ENCODE results near the gene SLC16A2.

The SLC16A2 gene

DNA sequence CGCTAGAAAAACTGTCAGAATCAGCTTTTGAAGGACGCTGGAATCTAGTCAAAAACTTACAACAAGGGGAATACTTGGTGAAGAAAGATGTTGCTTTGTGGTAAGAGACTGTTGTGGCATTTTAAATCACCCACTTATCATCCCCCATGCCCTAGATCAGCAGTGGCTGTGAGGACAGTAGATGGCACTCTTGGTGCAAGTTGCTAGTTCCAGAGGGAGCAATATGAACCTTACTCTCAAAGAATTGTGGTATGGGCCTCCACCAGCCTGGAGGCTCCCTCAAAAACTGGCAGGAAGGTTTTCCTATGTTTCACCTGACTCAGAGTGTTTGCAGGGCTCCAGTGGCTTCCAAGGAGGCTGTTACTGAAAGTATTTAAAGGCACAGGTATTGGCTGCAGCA is 37.7 kb upstream of the SLC16A2 start:
- H3K4me3 ChIP-seq (ENCODE audit: low read length in 2 of 2) = no peak overlapping the region
- peaks cover 0 to 6% (median 0%) of the 10 kb centered on the region in 3 experiments for H3K27me3 ChIP-seq (ENCODE audit: control insufficient read depth in 3 of 3, insufficient read depth in 3 of 3, low read depth in 1 of 3, low read length in 3 of 3)
- H2AK5ac ChIP-seq (ENCODE audit: low read depth, low read length) = no peak overlapping the region
- H3K36me3 ChIP-seq (replicated peaks in 1 of 2; ENCODE audit: control insufficient read depth in 2 of 2, insufficient read depth in 2 of 2, low read length in 2 of 2) = no peaks in the 10 kb centered on the region
- H2BK5ac ChIP-seq (ENCODE audit: low read length) = no peak overlapping the region
- no peak overlapping the region for H3K9ac ChIP-seq (ENCODE audit: low read depth, low read length, poor library complexity)
- DNase-seq (ENCODE audit: low spot score) = peak; percentile 3
- H3K9me3 ChIP-seq (replicated peaks in 1 of 2; ENCODE audit: control insufficient read depth in 2 of 2, insufficient read depth in 1 of 2, low read depth in 1 of 2, low read length in 2 of 2) = no peaks in the 10 kb centered on the region
- no peak overlapping the region for H2BK120ac ChIP-seq (ENCODE audit: low read depth, low read length)
- no peaks in the 10 kb centered on the region for H3K79me1 ChIP-seq (ENCODE audit: low read depth, low read length)
- no peak overlapping the region for H2AFZ ChIP-seq (ENCODE audit: low read length)
- H3K14ac ChIP-seq (ENCODE audit: low read length) = no peak overlapping the region
- H2BK15ac ChIP-seq (ENCODE audit: low read length) = no peak overlapping the region
- H3K4ac ChIP-seq (ENCODE audit: low read length) = no peak overlapping the region
- no peak overlapping the region for H3K27ac ChIP-seq (replicated peaks; ENCODE audit: low read length)
- H3K4me1 ChIP-seq (ENCODE audit: control insufficient read depth in 2 of 2, insufficient read depth in 1 of 2, low read depth in 1 of 2, low read length in 2 of 2) = no peaks in the 10 kb centered on the region
- H4K8ac ChIP-seq (ENCODE audit: low read depth, low read length) = no peak overlapping the region
- no peak overlapping the region for H3K23ac ChIP-seq (ENCODE audit: low read depth, low read length, poor library complexity)
- no CpG with 5 or more reads among the region's 2 CpGs for WGBS, 2 donors (ENCODE audit: extremely low coverage in 2 of 2, insufficient read length in 2 of 2, insufficient replicate concordance in 1 of 2)
- no peak overlapping the region for H3K18ac ChIP-seq (ENCODE audit: low read length)
- H3K4me2 ChIP-seq (ENCODE audit: insufficient read depth, low read length, poor library complexity, severe bottlenecking) = no peak overlapping the region
- no peak overlapping the region for H2BK12ac ChIP-seq (ENCODE audit: low read length)
- H4K91ac ChIP-seq (ENCODE audit: low read depth, low read length, poor library complexity) = no peak overlapping the region

DNA sequence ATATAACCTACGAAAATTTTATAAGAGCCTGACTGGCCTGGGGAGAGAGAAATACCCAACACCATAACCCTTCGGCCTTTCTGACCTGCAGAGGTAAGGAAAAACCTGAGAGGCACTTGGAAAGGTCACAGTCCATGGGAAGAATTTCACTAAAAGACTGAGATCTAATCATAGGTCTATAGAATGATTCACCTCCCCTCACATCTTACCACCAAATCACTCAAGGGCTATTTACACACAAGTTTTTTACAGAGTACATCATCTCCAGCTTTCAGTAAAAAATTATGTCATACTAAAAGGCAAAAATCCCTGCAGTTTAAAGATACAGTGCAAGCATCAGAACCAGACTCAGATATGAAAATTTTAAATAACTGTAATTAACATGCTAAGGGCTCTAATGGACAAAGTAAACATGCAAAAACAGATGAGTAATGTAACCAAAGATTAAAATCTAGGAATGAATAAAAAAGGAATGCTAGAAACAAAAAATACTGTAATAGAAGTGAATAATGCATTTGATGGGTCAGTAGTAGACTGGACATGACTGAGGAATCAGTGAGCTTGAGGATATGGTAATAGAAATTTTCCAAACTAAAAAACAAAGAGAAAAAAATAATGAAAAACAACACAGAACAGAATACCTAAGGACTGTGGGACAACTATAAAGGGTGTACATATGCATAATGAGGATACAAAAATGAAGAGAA is 32.1 kb upstream of the SLC16A2 start:
- Histone ChIP-seq H3K4me2 (ENCODE audit: insufficient read depth, low read length, poor library complexity, severe bottlenecking) (no peak overlapping the region), H3K4ac (ENCODE audit: low read length) (no peak overlapping the region)
- no CpG with 5 or more reads among the region's 2 CpGs for WGBS, 2 donors (ENCODE audit: extremely low coverage in 2 of 2, insufficient read length in 2 of 2, insufficient replicate concordance in 1 of 2)

DNA sequence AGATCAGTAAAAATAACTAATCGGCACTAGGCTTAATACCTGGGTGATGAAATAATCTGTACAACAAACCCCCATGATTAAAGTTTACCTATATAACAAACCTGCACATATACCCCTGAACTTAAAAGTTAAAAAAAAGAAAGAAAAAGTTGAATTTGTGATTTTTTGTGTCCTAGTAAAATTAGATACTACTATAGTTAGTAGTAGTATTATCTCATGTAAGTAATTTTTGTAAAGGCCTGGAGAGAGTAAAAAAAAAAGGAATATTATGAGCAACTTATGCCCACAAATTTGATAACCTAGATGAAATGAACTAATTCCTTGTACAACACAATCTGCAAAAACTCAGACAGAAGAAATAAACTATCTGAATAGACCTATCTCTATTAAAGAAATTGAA is 25.7 kb upstream of the SLC16A2 start:
- no CpG with 5 or more reads among the region's 1 CpG for WGBS, 2 donors (ENCODE audit: extremely low coverage in 2 of 2, insufficient read length in 2 of 2, insufficient replicate concordance in 1 of 2)
- no peak overlapping the region for H3K9ac ChIP-seq (ENCODE audit: low read depth, low read length, poor library complexity)
- no peaks in the 10 kb centered on the region for H3K4me1 ChIP-seq (ENCODE audit: control insufficient read depth in 2 of 2, insufficient read depth in 1 of 2, low read depth in 1 of 2, low read length in 2 of 2)
- H2BK15ac ChIP-seq (ENCODE audit: low read length) = no peak overlapping the region
- no peak for DNase-seq (ENCODE audit: low spot score)
- H3K18ac ChIP-seq (ENCODE audit: low read length) = no peak overlapping the region
- no peaks in the 10 kb centered on the region for H3K9me3 ChIP-seq (replicated peaks in 1 of 2; ENCODE audit: control insufficient read depth in 2 of 2, insufficient read depth in 1 of 2, low read depth in 1 of 2, low read length in 2 of 2)
- no peak overlapping the region for H3K4me2 ChIP-seq (ENCODE audit: insufficient read depth, low read length, poor library complexity, severe bottlenecking)
- H3K36me3 ChIP-seq (replicated peaks in 1 of 2; ENCODE audit: control insufficient read depth in 2 of 2, insufficient read depth in 2 of 2, low read length in 2 of 2) = no peaks in the 10 kb centered on the region
- H3K4ac ChIP-seq (ENCODE audit: low read length) = no peak overlapping the region
- no peak overlapping the region for H2BK12ac ChIP-seq (ENCODE audit: low read length)
- H2BK5ac ChIP-seq (ENCODE audit: low read length) = no peak overlapping the region
- H2AFZ ChIP-seq (ENCODE audit: low read length) = no peak overlapping the region
- no peak overlapping the region for H4K91ac ChIP-seq (ENCODE audit: low read depth, low read length, poor library complexity)
- H3K14ac ChIP-seq (ENCODE audit: low read length) = no peak overlapping the region
- no peak overlapping the region for H3K4me3 ChIP-seq (ENCODE audit: low read length in 2 of 2)
- no peaks in the 10 kb centered on the region for H3K79me1 ChIP-seq (ENCODE audit: low read depth, low read length)
- H2BK120ac ChIP-seq (ENCODE audit: low read depth, low read length) = no peak overlapping the region
- H2AK5ac ChIP-seq (ENCODE audit: low read depth, low read length) = no peak overlapping the region
- H3K23ac ChIP-seq (ENCODE audit: low read depth, low read length, poor library complexity) = no peak overlapping the region
- peaks cover 0 to 3% (median 0%) of the 10 kb centered on the region in 3 experiments for H3K27me3 ChIP-seq (ENCODE audit: control insufficient read depth in 3 of 3, insufficient read depth in 3 of 3, low read depth in 1 of 3, low read length in 3 of 3)
- no peak overlapping the region for H3K27ac ChIP-seq (replicated peaks; ENCODE audit: low read length)
- H4K8ac ChIP-seq (ENCODE audit: low read depth, low read length) = no peak overlapping the region

More for the DNA sequence above, 32.1 kb upstream of the SLC16A2 start:
- Histone ChIP-seq H3K4me1 (ENCODE audit: control insufficient read depth in 2 of 2, insufficient read depth in 1 of 2, low read depth in 1 of 2, low read length in 2 of 2) (no peaks in the 10 kb centered on the region), H4K8ac (ENCODE audit: low read depth, low read length) (no peak overlapping the region), H2BK120ac (ENCODE audit: low read depth, low read length) (no peak overlapping the region), H3K9me3 (replicated peaks in 1 of 2; ENCODE audit: control insufficient read depth in 2 of 2, insufficient read depth in 1 of 2, low read depth in 1 of 2, low read length in 2 of 2) (no peaks in the 10 kb centered on the region), H3K23ac (ENCODE audit: low read depth, low read length, poor library complexity) (no peak overlapping the region), H2BK5ac (ENCODE audit: low read length) (no peak overlapping the region), H4K91ac (ENCODE audit: low read depth, low read length, poor library complexity) (no peak overlapping the region), H3K27me3 (ENCODE audit: control insufficient read depth in 3 of 3, insufficient read depth in 3 of 3, low read depth in 1 of 3, low read length in 3 of 3) (peaks cover 0 to 3% (median 0%) of the 10 kb centered on the region in 3 experiments), H3K9ac (ENCODE audit: low read depth, low read length, poor library complexity) (no peak overlapping the region), H2AFZ (ENCODE audit: low read length) (no peak overlapping the region), H3K27ac (replicated peaks; ENCODE audit: low read length) (no peak overlapping the region), H3K14ac (ENCODE audit: low read length) (no peak overlapping the region), H3K18ac (ENCODE audit: low read length) (no peak overlapping the region), H3K36me3 (replicated peaks in 1 of 2; ENCODE audit: control insufficient read depth in 2 of 2, insufficient read depth in 2 of 2, low read length in 2 of 2) (no peaks in the 10 kb centered on the region), H3K79me1 (ENCODE audit: low read depth, low read length) (no peaks in the 10 kb centered on the region), H3K4me3 (ENCODE audit: low read length in 2 of 2) (no peak overlapping the region), H2BK15ac (ENCODE audit: low read length) (no peak overlapping the region), H2AK5ac (ENCODE audit: low read depth, low read length) (no peak overlapping the region), H2BK12ac (ENCODE audit: low read length) (no peak overlapping the region)
- no peak for DNase-seq (ENCODE audit: low spot score)

DNA sequence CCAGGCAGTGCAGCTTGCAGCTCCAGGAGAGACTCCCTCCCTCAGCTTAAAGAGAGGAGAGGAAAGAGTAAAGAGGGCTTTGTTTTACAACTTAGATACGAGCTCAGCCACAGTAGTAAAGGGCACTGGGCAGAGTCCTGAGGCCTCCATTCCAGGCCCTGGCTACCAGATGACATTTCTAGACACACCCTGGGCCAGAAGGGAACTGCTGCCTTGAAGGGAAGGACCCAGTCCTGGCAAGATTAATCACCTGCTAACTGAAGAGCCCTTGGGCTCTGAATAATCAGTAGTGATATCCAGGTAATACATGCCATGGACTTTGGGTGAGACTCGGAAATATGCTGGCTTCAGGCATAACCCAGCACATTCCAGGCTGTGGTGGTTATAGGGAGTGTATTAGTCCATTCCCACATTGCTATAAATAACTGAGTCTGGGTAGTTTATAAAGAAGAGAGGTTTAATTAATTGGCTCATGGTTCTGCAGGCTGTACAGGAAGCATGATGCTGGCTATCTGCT is 15.3 kb upstream of the SLC16A2 start:
- H3K18ac ChIP-seq (ENCODE audit: low read length) = no peak overlapping the region
- H2AFZ ChIP-seq (ENCODE audit: low read length) = no peak overlapping the region
- H3K27me3 ChIP-seq (ENCODE audit: control insufficient read depth in 3 of 3, insufficient read depth in 3 of 3, low read depth in 1 of 3, low read length in 3 of 3) = peaks cover 0 to 9% (median 0%) of the 10 kb centered on the region in 3 experiments
- no peak overlapping the region for H2BK12ac ChIP-seq (ENCODE audit: low read length)
- H3K4me2 ChIP-seq (ENCODE audit: insufficient read depth, low read length, poor library complexity, severe bottlenecking) = no peak overlapping the region
- no peak overlapping the region for H2BK15ac ChIP-seq (ENCODE audit: low read length)
- no peak overlapping the region for H3K9ac ChIP-seq (ENCODE audit: low read depth, low read length, poor library complexity)
- H3K79me1 ChIP-seq (ENCODE audit: low read depth, low read length) = no peaks in the 10 kb centered on the region
- no peak overlapping the region for H3K27ac ChIP-seq (replicated peaks; ENCODE audit: low read length)
- H2BK5ac ChIP-seq (ENCODE audit: low read length) = no peak overlapping the region
- no peaks in the 10 kb centered on the region for H3K9me3 ChIP-seq (replicated peaks in 1 of 2; ENCODE audit: control insufficient read depth in 2 of 2, insufficient read depth in 1 of 2, low read depth in 1 of 2, low read length in 2 of 2)
- no peak overlapping the region for H3K14ac ChIP-seq (ENCODE audit: low read length)
- H4K8ac ChIP-seq (ENCODE audit: low read depth, low read length) = no peak overlapping the region
- WGBS, 2 donors (ENCODE audit: extremely low coverage in 2 of 2, insufficient read length in 2 of 2, insufficient replicate concordance in 1 of 2) = no CpG with 5 or more reads among the region's 2 CpGs
- no peak for DNase-seq (ENCODE audit: low spot score)
- no peaks in the 10 kb centered on the region for H3K4me1 ChIP-seq (ENCODE audit: control insufficient read depth in 2 of 2, insufficient read depth in 1 of 2, low read depth in 1 of 2, low read length in 2 of 2)
- no peak overlapping the region for H4K91ac ChIP-seq (ENCODE audit: low read depth, low read length, poor library complexity)
- H3K23ac ChIP-seq (ENCODE audit: low read depth, low read length, poor library complexity) = no peak overlapping the region
- H3K4ac ChIP-seq (ENCODE audit: low read length) = no peak overlapping the region
- H2BK120ac ChIP-seq (ENCODE audit: low read depth, low read length) = no peak overlapping the region
- no peaks in the 10 kb centered on the region for H3K36me3 ChIP-seq (replicated peaks in 1 of 2; ENCODE audit: control insufficient read depth in 2 of 2, insufficient read depth in 2 of 2, low read length in 2 of 2)
- H2AK5ac ChIP-seq (ENCODE audit: low read depth, low read length) = no peak overlapping the region
- no peak overlapping the region for H3K4me3 ChIP-seq (ENCODE audit: low read length in 2 of 2)

All from neuronal stem cell (in vitro differentiated cells).